Activated naive CD4-positive, alpha-beta T cell treated with anti-CD3 and anti-CD28 coated beads, Interleukin-2, amount 50 U/mL, for 16 hours (primary cell): ENCODE results near the gene DGKZ.

Experiments used
- DNase-seq: peaks from one replicate; pipeline ENCODE4 v3.0.0-alpha.2; 2020

Gene DGKZ

DNA sequence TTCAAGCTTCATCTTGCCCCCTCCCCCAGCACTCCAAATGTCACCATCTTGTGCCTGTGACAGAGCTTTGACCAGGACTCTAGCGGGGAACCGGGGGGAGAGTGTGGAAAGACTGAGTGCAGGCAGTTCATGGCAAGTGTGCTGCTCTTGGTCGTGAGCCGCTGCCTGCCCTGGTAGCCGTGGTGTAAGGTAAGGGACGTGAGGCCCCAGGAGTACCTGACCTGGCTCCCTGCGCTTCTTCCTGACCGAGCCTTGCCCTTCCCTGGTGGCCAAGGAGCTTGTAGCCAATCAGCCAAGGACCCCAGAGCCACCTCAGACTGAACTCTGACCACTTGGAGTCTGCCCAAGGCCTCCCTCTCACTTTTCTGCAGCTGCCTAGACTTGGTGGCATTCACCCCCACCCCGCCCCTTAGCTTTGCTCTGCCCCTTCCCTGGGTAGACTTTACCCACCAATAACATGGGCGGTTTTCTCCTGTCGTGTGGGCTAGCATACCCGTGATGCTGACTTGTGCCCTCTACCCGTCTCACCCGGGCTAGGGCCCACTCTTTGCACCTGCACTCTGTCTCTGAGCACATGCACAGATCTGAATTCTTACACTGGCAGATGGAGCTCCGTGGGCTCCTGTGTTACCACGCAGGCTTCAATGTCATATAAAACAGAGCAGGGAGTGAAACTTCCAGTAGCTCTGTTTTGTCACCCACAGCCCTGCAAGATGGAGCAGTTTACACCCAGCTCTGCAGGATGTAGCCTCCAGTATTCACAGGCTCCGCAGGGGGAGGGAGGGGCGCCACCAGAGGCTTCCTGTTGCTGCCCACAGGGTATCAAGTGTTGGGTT lies 1.5 kb downstream of the DGKZ start:
- DNase-seq: peak; percentile 44

DNA sequence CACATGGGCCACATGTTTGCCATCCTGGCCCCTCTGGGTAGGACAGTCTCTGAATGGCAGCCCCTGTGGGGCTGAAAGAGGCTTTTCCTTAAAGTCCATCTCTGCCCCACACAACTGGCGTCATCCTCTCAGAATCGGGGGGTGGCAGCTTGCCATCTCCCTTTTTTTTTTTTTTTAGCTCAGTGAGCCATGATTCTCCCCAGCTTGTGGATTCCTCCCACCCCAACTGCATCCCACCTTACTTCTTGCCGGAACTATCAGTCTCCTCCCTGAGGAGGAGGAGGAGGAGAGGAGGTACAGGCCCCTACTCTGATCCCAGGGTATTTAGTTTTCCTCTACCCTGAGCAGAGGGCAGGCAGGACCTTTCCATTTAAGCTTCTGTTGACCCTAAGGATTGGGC lies 3.4 kb downstream of the DGKZ start:
- no peak for DNase-seq

DNA sequence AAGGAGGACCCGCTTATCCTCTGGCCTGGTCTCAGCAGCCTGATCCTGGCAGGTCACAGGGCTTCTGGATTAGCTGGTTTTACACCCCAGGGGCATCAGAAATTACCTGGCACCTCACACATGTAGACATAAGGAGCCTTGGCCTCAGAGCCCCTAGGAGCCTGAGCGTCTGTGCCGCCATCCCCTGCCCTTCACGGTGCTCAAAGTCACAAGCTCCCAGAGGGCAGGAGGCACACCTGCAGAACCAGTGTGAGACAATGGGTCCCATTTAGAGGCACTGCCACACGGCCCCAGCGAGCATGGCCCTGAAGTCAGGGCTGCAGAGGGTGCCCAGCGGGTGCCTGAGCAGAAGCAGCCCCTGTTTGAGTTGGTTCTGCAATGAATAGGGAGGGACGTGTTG lies 3.9 kb downstream of the DGKZ start:
- DNase-seq: no peak

DNA sequence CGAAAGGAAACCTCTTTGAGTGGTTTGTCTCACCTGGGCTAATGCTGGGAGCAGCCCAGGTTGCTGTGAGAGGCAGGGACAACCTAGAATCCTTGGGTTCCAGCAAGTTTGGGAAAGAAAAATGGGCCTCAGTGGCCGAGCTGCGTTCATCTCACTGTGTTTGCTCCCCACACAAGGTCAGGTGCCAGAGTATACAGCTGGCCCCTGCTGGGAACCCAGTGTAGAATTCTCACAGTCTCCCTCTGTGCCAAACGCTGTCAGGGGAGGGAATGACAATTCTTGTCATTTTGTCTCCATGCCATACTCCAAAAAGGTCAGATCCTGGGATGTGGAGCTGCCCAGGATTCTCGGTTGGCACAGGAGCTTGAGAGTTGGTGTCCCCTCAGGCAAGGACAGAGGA lies 4.3 kb downstream of the DGKZ start:
- DNase-seq: no peak

DNA sequence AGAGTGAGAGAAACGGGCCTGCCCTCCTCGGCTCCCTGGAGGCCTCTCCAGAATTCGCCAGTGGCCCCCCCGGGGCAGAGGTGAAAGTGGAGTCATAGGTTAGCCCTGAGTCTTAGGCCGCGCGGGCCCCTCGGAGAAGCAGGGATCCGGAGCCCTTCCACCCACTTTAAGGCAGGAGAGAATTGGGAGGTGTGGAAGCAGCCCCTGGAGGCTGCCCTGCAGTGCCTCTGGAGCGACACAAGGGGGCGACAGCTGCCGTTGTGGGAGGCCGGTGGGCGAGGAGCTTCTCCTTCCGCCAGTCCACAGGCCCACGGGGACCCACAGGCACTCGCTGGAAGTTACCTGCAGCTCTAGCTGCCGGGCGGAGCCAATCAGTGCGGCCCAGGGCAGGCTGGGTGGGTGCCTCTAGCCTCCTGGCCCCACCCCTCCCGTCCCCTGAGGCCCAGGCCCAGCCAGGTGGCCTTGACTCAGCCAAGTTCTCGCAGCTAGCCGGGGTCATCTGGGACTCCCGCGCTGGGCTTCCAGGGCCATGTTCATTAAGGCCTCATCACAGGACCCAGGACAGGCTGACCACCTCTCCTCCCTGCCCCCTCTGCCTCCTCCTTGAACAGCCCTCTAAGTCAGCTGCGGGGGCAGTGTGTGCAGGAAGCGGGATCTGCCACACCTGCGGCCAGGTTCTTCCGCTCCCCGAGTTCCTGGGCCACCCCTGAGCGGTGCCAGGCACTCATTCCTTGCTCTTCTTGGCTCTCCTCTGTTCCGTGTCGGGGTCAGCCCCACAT lies 5.0 kb downstream of the DGKZ start:
- peak; percentile 71 for DNase-seq

DNA sequence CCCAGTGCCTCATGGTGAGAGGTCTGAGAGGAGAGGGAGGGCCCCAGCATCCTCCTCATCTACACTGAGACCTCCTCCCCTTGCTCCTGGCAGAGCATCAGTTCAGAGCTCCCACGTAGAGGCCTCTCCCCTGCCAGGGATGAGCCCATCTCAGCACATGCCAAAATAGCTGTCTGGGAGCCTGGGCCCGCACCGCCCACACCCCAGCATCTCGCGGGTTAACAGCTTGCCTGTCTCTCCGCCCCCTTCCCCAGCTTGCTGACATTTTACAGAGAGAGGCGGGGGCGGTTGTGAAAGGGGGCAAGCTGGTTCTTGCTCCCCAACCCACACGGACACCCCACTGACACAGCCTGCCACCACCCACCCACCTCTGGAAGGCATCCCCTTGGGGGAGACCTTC lies 6.4 kb downstream of the DGKZ start:
- peak; percentile 75 for DNase-seq

DNA sequence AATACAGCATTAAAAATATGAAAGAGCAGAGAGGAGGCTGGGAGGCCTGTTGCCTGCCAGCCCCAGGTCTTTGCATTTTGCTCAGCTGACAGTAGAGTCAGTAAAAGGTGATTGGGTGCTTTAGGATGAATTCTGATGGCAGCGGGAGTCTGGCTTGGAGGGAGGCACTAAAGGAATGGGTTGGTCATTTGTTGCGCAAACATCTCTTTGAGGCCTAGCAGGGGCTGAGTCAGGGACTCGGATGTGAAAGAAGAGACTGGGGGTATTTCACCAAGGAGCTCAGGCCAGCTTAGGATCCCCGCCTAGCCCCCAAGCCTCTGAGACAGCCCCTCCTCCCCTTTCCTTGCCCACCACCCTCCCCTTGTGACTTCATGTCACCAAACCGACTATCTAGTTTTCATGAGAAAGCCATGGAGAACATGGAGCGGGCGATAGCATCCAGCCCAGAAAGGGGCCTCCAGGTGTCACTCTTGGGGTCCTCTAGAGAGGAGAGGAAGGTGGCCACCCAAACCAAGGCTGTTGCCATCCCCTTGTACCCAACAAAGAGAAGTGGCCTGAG lies 9.7 kb downstream of the DGKZ start:
- DNase-seq: no peak

DNA sequence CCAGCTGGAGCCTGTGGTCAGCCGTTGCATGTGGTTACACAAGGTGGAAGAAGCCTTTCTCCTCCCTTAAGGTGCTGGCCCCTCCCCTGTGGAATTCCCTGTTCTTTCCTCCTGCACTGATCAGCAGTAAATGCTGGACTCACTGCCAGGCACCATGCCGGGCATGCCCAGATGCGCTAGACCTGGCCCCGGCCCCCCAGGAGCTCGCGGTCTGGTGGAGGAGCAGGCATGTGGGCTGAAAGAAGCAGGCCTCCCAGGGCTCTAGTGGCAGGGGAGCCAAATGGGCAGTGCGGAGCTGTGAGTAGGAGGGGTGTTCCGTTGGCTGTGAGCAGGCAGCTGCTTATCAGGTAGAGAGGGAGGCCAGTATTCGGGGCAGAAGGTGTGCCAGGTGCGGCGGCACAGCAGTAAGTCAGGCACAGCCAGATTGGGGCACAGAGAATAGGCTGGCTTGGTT lies 10.2 kb downstream of the DGKZ start:
- DNase-seq: no peak

DNA sequence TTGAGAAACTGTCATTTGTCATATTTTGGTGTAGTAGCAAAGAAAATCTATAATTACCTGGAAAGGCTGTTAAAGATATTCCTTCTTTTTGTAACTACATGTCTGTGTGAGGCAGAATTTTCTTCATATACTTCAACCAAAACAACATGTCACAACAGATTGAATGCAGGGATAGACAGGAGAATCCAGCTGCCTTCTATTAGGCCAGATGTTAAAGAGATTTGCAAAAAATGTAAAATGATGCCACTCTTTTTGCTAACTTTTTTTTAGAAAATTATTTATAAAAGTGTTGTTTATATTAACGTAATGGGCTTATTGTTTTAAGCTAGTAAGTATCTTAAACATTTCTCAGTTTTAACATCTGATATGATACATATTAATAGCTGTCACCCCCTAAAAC lies 12.7 kb downstream of the DGKZ start:
- DNase-seq: no peak

DNA sequence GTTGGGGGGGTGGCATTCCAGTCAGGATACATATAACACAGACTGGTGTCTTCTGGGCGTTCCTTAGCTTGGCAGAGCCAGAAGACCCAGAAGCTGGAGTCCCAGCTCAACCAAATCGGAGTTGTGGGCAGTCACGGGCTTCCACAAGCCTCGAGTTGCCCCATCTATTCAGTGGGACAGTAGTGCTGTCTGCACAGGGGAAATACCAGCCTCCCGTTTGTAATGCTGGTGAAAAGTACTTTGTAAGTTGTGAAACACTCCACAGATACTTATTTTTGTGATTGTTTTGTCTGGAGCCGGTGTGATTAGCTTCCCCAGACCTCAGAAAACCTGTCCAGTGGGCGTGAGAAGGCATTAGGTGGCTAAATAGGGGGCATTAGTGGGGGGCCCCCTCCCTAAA lies 13.6 kb downstream of the DGKZ start:
- no peak for DNase-seq

DNA sequence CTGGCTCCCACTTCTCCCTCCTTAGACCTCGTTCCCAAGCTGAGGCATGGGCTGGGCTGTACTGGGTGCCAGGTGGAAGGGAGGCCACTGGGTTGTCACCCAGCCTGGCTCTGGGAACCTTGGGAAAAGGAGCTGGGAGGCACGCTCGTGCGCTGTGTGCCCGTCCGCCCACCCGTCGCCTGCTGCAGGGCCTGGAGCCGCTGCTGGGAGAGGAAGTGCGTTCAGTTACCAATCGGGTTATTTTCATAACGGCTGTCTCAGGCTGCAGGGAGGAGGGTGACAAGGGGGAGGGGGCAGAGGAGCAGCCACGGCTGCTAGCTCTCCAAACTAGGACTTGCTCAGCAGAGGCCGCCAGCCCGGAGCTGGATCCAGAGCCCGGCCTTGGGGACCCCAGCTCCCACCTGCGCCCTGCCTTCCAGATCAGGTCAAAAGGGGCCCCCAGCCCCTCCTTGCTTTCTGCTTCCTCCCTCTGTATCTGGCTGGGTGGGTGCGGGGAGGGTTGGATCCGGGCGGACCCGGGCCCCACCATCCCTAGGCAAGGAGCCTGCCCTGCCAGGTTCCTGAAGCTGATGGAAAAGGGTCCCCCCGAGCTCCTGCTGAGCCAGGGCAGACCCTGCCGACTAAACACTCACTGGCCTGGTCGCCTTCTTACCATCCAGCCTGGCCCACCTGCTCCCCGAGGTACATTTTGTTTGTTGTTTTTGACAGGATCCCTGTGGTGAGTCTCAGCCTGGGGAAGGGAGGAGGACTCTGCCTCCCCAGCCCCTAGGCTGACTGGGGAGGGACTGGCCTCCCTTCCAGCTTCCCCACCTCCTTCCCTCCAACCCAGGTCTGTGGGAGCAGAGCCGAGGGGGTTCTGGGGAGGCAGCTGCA lies 14.3 kb downstream of the DGKZ start:
- DNase-seq: peak; percentile 69

DNA sequence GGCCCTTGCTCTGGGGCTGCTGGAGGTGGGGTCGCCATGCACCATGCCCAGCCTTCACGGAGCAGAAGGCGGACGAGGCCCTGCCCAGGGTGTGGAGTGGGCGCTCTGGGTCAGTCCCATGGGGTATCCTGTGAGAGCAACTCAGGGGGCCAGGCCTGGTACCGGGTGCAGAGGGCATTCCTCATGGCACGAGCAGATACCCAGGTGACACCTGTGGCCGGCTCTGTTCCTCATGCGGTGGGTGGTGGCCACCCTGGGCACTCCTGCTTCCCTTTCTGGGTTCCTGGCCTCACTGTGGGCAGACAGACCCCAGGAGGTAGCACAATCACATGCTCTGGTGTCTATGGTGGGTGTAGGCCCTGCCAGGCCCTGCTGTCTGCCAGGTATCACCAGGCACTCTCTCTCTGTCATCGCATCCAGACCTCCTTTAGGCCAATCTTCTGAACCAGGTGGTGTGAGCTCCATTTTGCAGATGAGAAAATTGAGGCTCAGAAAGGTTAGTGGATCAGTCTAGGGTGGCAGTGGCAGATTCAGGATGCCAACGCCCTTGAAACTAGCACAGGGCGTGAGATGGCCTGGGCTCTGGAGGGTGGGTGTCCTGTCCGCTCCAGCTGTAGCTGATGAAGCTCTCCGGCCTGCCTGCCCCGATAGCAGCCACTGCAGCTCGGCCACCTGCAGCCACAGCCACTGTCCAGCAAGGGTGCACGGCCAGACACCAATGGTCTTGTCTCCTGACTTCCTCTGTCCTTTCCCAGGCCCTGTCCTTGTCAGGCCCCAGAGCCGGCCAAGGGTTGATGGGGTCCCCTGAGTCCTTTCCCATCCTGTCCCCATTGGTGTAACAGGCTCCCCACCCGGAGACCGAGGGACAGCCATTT lies 15.1 kb downstream of the DGKZ start:
- DNase-seq: no peak

DNA sequence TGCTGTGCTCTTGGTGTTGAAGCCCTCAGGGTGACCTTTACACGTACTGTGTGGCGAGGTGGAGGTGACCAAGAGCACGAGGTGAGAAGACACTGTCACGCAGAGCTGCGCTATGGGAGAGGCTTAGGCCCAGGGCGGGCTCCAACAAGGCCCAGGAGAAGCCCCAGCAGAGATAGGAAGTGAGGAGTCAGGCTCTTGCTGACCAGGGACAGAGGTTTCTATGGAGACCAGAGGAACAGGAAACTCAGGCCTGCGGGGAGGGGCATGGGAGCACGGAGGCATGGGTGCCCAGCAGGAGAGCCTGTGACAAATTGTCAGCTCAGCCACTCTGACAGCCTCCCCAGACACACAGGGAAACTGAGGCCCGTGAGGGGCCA lies 15.8 kb downstream of the DGKZ start:
- no peak for DNase-seq

DNA sequence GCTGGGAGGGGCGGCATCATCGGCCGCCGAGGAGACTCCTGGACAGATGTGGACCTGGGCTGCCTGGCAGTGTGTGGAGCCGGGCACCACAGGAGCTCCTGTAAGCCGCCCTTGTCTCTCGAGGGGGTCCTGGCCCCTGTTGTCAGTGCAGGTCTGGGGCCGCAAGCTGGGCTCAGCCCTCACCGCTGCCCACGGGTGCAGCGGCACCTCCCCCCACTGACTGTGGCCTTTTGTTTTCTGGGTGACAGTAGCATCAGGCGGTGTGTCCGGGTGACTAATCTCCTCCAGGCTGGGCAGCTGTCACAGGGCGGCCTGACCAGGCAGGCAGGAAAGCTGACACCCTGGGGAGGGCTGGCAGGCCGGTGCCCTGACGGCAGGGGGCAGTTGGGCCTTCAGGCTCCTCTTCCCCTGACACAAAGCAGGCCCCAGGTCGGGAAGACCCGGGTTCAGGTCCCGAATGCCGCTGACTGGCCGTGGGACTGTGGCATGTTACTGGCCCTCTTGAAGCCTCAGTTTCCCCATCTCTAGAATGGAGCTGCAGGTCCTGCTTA lies 16.3 kb downstream of the DGKZ start:
- DNase-seq: no peak

DNA sequence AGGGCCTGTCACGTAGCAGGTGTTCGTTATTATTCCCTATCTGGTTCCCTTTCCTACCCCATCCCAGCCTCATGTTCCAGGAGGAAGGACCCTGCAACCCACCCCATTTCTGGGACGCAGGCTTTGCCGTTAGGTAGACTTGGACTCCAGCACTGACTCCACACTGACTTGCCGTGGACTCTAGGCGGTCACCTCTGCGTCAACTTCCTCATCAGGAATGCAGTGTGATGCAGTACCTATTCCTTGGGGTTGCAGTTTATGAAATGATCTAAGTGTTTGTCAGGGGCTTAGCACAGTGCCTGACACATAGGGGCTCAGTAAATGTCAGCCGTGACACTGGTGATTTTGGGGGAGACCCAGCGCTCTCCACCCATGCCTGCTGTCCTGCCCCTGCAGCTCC lies 16.8 kb downstream of the DGKZ start:
- no peak for DNase-seq

DNA sequence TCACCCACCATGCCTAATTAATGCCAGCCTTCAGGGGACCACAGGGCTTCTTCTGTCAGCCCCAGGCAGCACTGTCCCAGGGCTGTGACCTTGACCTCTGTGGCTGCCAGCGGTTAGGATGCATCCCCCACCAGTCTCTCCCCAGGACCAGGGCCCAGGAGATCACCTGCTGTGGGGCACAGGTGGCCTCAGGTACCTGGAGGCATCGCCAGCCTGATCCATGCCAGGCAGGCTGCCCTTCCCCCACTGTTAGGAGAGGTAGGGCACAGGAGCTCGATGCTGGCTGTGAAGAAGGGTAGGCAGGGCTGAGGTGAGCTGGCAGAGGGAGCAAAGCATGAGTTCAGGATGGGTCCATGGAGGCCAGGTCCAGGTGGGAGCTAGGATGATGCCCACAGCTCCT lies 17.5 kb downstream of the DGKZ start:
- no peak for DNase-seq

DNA sequence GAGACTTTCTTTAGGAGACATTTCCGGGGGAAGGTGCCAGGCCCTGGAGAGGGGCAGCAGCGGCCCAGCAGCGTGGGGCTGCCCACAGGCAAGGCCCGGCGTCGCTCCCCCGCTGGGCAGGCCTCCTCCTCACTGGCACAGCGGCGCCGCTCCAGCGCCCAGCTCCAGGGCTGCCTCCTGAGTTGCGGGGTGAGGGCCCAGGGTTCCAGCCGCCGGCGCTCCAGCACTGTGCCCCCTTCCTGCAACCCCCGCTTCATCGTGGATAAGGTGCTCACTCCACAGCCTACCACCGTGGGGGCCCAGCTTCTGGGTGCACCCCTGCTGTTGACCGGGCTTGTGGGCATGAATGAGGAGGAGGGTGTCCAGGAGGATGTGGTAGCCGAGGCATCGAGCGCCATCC lies 19.0 kb downstream of the DGKZ start:
- no peak for DNase-seq

DNA sequence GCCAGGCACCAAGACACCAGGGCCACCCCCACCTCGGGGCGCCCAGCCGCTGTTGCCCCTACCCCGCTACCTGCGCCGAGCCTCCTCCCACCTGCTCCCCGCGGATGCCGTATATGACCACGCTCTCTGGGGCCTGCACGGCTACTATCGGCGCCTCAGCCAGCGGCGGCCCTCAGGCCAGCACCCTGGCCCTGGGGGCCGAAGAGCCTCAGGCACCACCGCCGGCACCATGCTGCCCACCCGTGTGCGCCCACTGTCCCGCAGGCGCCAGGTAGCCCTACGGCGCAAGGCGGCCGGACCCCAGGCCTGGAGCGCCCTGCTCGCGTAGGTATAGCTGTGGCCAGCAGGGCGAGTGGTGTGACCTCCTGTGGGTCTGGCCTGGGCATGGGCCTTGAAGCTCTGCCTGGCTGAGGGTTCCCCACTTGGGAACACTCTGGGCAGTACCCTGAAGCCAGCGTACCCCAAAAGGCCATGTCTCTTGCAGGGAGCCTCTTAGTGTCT lies 19.4 kb downstream of the DGKZ start:
- no peak for DNase-seq

DNA sequence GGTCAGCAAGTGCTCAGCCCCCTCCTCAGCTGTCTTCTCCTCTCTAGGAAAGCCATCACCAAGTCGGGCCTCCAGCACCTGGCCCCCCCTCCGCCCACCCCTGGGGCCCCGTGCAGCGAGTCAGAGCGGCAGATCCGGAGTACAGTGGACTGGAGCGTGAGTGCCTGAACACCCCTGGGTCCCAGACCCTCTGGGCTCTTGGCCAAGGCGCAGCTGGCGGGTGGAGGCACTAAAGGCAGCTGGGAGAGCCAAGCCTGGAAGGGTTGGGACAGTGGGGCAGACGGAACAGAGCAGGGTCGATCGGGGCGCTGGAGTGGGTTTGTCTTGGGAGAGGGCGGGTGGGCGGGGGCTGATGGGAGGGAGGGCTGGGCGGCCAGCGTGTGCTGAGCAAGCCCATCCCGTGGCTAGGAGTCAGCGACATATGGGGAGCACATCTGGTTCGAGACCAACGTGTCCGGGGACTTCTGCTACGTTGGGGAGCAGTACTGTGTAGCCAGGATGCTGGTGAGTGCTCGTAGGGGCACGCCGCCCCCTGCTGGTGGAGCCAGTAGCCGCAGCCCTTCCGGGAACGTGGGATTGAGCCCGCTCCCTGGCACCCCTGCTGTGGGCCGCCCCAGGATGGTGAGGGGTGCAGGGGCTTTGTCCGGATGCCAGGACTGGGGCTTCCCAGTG lies 20.1 kb downstream of the DGKZ start:
- peak; percentile 72 for DNase-seq

DNA sequence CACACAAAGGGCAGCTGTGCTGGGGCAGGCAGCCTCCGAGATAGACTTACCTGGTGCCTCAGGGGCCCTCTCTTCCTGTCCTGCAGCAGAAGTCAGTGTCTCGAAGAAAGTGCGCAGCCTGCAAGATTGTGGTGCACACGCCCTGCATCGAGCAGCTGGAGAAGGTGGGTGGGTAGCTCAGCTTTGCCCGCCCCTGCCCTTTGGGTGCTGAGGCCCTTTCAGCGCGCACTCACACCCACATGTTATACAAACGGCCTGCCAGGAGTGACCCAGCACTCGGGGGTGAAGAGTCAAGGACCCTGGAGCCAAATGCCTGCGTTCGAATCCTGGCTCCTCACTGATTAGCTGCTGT lies 20.6 kb downstream of the DGKZ start:
- DNase-seq: no peak
